Prostate gland (tissue), 2 donors: ENCODE results near the gene VPS13C. TPM values are rescaled to one million over a fixed set of nuclear protein-coding genes. Genes with fewer than 3 reads are reported as not detected.

Source experiments
- DNase-seq: peaks from one replicate; pipeline ENCODE4 v3.0.0-alpha.2; 2019; ENCODE audit warnings: low spot score
- H3K27ac ChIP-seq, 2 donors: fragments of 200-600 bp; sonication (generic); 2 replicates each; pipeline ENCODE4 v1.5.1; 2017 to 2019
- H3K27me3 ChIP-seq: fragments of 200-600 bp; sonication (generic); replicated peaks from 2 replicates; pipeline ENCODE4 v1.5.1; 2019; ENCODE audit not compliant: insufficient read depth
- H3K36me3 ChIP-seq, 2 donors: fragments of 200-600 bp; sonication (generic); 1 replicate in 1 of 2; 2 replicates in 1 of 2; pipeline versions ENCODE4 v1.5.1 to v1.8.1; 2017 to 2019
- H3K4me1 ChIP-seq: fragments of 200-600 bp; sonication (generic); replicated peaks from 2 replicates; pipeline ENCODE4 v1.5.1; 2019
- H3K4me3 ChIP-seq, 2 donors: fragments of 200-600 bp; sonication (generic); 2 replicates each; pipeline ENCODE4 v1.5.1; 2017 to 2019
- H3K9me3 ChIP-seq: fragments of 200-600 bp; sonication (generic); 2 replicates; pipeline ENCODE4 v1.5.1; 2017
- POLR2A ChIP-seq: fragments of 450-650 bp; IDR thresholded peaks from one replicate; pipeline ENCODE4 v1.6.1; 2016; ENCODE audit warnings: antibody characterized with exemption, mild to moderate bottlenecking
- POLR2AphosphoS5 ChIP-seq: sonication (generic); formaldehyde crosslinking; IDR thresholded peaks from one replicate; pipeline ENCODE4 v1.6.1; 2017; ENCODE audit warnings: antibody characterized with exemption
- WGBS: methylation state at CpG from one replicate; pipeline ENCODE4 v1.1.5; 2018; 5-methylcytosine and 5-hydroxymethylcytosine counted together
- intact Hi-C: fragments of 100-400 bp; cut with DNase I; formaldehyde crosslinking; loops from one replicate; pipeline ENCODE4 v1.14.2; 2022
- total RNA-seq, 2 donors: library from RNA; depleted of rRNA; stranded (reverse); fragments of >200 nt; gene quantifications; one replicate each; pipeline ENCODE4 v1.1.0, GENCODE V29; 2016
- TF ChIP-seq, protein P1 (sequence below), 4 experiments: fragments of 200-600 bp in 2 of 4; fragments of 450-650 bp in 2 of 4; sonication (generic) in 2 of 4; IDR thresholded peaks; 1 replicate in 3 of 4; 2 replicates in 1 of 4; pipeline ENCODE4 v1.5.1; 2016 to 2019; ENCODE audit warnings: antibody characterized with exemption in 4 of 4, mild to moderate bottlenecking in 2 of 4, moderate library complexity in 2 of 4

VPS13C gene
- total RNA-seq, 2 donors from 2014 or later: 53.5 to 60.2 TPM

DNA sequence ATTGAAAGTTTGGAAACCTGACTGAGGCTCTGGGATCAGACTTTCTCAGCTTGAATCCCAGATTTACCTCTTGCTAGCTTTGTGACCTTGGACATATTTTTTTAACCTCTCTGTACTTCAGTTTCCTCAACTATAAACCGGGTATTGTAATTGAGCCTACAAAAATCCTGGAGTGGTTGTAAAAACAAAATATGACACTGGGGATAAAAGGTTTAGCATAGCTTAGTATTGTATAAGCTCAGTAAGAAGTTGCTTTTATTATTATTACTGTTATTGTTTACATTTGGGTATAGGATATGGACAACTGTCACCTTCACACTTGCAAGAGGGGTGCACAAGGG, 28.1 kb upstream of the VPS13C start:
- TF ChIP-seq, protein P1, sequence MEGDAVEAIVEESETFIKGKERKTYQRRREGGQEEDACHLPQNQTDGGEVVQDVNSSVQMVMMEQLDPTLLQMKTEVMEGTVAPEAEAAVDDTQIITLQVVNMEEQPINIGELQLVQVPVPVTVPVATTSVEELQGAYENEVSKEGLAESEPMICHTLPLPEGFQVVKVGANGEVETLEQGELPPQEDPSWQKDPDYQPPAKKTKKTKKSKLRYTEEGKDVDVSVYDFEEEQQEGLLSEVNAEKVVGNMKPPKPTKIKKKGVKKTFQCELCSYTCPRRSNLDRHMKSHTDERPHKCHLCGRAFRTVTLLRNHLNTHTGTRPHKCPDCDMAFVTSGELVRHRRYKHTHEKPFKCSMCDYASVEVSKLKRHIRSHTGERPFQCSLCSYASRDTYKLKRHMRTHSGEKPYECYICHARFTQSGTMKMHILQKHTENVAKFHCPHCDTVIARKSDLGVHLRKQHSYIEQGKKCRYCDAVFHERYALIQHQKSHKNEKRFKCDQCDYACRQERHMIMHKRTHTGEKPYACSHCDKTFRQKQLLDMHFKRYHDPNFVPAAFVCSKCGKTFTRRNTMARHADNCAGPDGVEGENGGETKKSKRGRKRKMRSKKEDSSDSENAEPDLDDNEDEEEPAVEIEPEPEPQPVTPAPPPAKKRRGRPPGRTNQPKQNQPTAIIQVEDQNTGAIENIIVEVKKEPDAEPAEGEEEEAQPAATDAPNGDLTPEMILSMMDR (IDR thresholded peaks at IDR 0.05): no peak
- TF ChIP-seq POLR2A (no peak), POLR2AphosphoS5 (no peak)
- Histone ChIP-seq H3K27ac (no peak overlapping the region), H3K4me1 (no peaks in the 10 kb centered on the region), H3K36me3 (no peaks in the 10 kb centered on the region), H3K9me3 (no peaks in the 10 kb centered on the region), H3K27me3 (no peaks in the 10 kb centered on the region), H3K4me3 (no peak overlapping the region)
- intact Hi-C loops: no loop called here
- no peak for DNase-seq
- WGBS: 30% methylated on average over 1 of the region's 1 CpG

DNA sequence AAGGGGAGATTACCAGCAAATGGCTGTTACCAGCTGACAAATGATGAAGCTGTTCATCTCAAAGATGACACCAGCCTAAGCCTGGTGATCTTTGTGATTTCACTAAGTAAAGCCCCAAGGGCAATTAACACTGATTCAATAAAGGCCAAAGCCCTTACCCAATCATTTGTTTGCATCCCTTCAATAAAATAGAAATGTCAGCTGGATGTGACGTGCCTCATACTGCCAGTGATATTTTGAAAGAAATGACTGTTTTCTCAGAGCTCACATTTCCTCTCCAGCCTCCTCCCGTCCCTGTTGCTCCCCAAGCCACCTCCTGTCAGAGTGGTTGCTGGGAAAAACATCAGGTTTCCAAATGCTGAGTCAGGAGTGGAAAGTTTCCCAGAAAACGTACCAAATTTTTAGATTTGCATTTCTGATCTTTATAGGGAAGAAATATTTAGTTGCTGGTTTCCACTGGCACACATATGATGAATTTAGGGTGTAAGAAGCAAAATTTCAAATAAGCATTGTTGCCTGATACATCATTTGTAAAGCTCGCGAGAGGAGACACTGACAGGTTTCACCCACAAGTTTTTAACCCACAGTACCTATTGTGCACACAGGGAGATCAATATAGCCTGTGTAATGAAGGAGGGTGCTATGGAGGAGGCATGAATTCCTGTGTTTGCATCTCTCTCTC, 27.6 kb upstream of the VPS13C start:
- intact Hi-C loops: no loop called here
- Histone ChIP-seq H3K9me3 (no peaks in the 10 kb centered on the region), H3K4me1 (no peaks in the 10 kb centered on the region), H3K36me3 (no peaks in the 10 kb centered on the region), H3K27me3 (no peaks in the 10 kb centered on the region), H3K27ac (no peak overlapping the region), H3K4me3 (no peak overlapping the region)
- no peak for DNase-seq
- 18% methylated on average over 5 of the region's 5 CpGs for WGBS
- TF ChIP-seq, protein P1 (IDR thresholded peaks at IDR 0.05): no peak
- no peak for TF ChIP-seq POLR2AphosphoS5
- TF ChIP-seq POLR2A: no peak

DNA sequence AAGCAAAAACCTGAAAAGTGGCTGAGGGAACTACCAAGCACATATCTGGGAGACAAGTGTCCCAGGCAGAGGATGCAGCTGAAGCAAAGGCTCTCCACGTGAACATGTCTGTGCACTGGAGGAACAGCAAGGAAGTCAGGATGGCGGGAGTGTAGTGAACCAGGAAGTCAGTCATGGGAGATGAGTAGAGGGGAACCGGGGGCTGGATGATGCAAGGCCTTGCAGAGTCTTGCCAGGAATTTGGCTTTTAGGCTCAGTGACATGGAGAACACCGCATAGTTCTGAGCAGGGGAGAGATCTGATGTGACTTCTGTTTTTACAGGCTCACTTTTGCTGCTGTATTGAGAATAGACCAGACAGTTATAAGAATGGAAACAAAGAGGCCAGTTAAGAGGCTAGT, 25.5 kb upstream of the VPS13C start:
- Histone ChIP-seq H3K27me3 (no peaks in the 10 kb centered on the region), H3K9me3 (no peaks in the 10 kb centered on the region), H3K4me1 (no peaks in the 10 kb centered on the region), H3K36me3 (no peaks in the 10 kb centered on the region), H3K27ac (no peak overlapping the region), H3K4me3 (no peak overlapping the region)
- no peak for DNase-seq
- TF ChIP-seq, protein P1 (IDR thresholded peaks at IDR 0.05): no peak
- no peak for TF ChIP-seq POLR2AphosphoS5
- TF ChIP-seq POLR2A: no peak
- 65% methylated on average over 4 of the region's 4 CpGs for WGBS
- intact Hi-C loops: no loop called here

DNA sequence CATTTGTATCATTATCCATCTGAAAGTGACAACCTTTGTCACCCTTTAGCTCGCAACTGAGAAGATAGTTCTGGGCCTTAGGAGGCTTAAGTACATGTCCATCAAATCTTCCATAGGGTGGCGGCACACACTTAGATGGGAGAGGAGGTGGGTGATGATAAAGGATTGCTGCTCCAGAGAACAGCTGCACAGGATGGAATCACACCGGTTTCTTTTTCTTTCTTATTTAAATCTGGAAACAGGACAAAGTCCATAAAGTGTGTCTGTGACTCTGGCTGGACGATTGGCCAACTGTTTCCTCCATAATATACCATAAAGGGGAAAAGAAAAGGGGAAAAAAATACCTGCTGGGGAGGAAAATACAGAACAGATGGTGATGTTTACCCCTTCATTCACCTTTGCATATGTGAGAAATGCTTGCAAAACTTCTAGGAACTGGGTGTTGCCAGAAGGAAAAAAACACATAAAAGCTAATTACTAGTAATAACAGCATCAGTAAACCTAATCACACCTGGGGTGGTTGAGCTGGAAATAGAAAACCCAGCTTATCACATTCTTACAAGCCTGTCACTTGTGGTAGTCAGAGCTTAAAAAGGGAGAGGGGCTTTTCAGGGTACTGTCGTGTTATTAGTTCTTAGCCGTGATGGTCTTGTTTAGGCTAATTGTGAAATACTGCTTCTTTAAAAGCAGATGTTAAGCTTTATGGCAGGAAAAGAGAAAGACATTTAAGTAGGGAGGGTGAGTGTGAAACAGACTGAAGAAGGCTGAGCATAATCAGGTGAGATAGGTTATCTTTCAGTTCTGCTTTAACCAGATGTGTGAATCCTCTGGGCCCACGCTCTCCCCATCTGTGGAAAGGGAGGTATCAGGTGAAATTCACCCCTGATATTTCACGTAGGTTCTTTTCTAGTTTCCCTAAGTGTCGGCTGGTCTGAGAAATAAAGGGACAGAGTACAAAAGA, 23.2 kb upstream of the VPS13C start:
- Histone ChIP-seq H3K27me3 (no peaks in the 10 kb centered on the region), H3K4me1 (no peaks in the 10 kb centered on the region), H3K4me3 (no peak overlapping the region), H3K36me3 (no peaks in the 10 kb centered on the region), H3K27ac (no peak overlapping the region), H3K9me3 (no peaks in the 10 kb centered on the region)
- DNase-seq: no peak
- intact Hi-C loops: no loop called here
- no peak for TF ChIP-seq POLR2A
- no peak for TF ChIP-seq POLR2AphosphoS5
- TF ChIP-seq, protein P1 (IDR thresholded peaks at IDR 0.05): no peak
- WGBS: 82% methylated on average over 9 of the region's 9 CpGs
